BE2C (cell line): ENCODE data around the gene CPE.
"Not testable (repeated sequence)": the region's sequence is repeated elsewhere in the genome, so short reads cannot be mapped to it uniquely, and the experiment has no call there.

ENCODE experiments used
- DNase-seq: peaks from one replicate; pipeline ENCODE4 v3.0.0-alpha.2; 2020
- H3K27me3 ChIP-seq: fragments of 250-450 bp; sonication (Bioruptor Pico); 2 replicates; pipeline ENCODE4 v1.5.1; 2020; ENCODE audit warnings: mild to moderate bottlenecking
- H3K36me3 ChIP-seq: fragments of 250-450 bp; sonication (Bioruptor Pico); 2 replicates; pipeline ENCODE4 v1.5.1; 2020; ENCODE audit warnings: mild to moderate bottlenecking
- H3K4me1 ChIP-seq: fragments of 250-450 bp; sonication (Bioruptor Pico); 2 replicates; pipeline ENCODE4 v1.5.1; 2020
- H3K4me3 ChIP-seq: 2 replicates; pipeline ENCODE4 v1.5.1; 2011; ENCODE audit warnings: low read depth, low read length
- H3K9me3 ChIP-seq: fragments of 250-450 bp; sonication (Bioruptor Pico); 2 replicates; pipeline ENCODE4 v1.5.1; 2020
- TF ChIP-seq, protein P1 (sequence below): IDR thresholded peaks from 2 replicates; pipeline ENCODE4 v1.5.1; 2012; ENCODE audit warnings: mild to moderate bottlenecking, low read depth, low read length

CPE gene

DNA sequence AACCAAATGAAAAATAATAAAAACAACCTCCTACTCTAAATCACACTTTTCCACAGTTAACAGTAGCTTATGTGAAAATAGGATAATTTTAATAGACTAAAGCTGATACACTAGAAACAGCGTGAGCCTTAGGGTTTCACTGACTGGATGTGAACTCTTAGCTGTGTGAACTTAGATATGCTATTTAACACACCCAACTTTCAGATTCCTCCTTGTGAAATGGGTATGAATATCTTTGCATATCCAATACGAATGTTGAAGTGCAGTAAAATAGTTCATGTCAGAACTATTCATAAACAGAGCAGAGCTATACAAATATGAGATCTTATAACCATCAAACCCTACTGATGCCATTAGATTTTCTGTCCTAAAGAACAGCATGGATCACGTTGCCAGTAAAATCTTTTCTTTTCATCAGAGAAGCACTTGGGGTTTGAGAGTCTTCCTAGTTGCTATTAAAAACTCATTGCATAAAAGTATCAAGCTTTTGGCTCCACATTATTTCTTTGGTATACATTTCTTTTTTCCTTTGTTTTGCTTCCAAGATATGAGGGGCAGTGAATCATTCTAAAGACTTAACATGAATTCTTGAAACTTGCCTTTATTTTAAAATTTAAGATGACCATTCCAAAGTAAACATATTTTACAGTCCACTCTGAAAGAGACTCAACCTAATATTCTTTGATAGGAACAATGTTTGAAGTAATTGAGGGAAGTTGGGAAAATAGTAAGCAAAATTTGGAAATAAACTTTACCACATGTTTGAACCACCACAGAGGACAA lies 102.4 kb downstream of the CPE start:
- Histone ChIP-seq H3K9me3 (no peaks in the 10 kb centered on the region), H3K27me3 (no peaks in the 10 kb centered on the region), H3K36me3 (no peaks in the 10 kb centered on the region), H3K4me3 (no peak overlapping the region), H3K4me1 (no peaks in the 10 kb centered on the region)
- TF ChIP-seq, protein P1, sequence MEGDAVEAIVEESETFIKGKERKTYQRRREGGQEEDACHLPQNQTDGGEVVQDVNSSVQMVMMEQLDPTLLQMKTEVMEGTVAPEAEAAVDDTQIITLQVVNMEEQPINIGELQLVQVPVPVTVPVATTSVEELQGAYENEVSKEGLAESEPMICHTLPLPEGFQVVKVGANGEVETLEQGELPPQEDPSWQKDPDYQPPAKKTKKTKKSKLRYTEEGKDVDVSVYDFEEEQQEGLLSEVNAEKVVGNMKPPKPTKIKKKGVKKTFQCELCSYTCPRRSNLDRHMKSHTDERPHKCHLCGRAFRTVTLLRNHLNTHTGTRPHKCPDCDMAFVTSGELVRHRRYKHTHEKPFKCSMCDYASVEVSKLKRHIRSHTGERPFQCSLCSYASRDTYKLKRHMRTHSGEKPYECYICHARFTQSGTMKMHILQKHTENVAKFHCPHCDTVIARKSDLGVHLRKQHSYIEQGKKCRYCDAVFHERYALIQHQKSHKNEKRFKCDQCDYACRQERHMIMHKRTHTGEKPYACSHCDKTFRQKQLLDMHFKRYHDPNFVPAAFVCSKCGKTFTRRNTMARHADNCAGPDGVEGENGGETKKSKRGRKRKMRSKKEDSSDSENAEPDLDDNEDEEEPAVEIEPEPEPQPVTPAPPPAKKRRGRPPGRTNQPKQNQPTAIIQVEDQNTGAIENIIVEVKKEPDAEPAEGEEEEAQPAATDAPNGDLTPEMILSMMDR = no peak
- DNase-seq = no peak

DNA sequence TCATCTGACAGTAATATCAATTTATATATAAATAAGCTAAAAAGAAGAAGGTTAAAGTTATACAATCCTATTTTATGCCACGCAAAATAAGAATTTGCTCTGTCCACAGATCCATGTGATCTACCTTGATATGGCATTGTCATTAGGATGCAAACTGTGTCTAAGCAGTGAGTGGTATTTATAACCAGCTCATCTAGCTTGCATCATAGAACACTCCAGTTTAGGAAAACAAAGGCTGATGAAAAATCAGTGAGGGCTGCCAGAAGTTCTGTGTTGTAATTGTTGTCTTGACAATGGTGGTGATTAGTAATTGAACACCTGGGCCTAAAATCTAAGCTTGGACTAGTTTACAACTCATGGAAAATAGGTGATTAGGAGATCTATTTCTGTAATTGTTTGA lies 111.0 kb downstream of the CPE start:
- Histone ChIP-seq H3K4me1 (no peaks in the 10 kb centered on the region), H3K27me3 (no peaks in the 10 kb centered on the region; the same call in 1 of the 2 replicates), H3K36me3 (no peaks in the 10 kb centered on the region), H3K9me3 (no peaks in the 10 kb centered on the region), H3K4me3 (no peak overlapping the region)
- TF ChIP-seq, protein P1 = no peak
- DNase-seq = no peak

GRCh38 chr4:165492583-165492982 lies 113.8 kb downstream of the CPE start:
- not testable (repeated sequence) for H3K27me3 ChIP-seq, H3K4me3 ChIP-seq, H3K4me1 ChIP-seq, H3K9me3 ChIP-seq, H3K36me3 ChIP-seq, DNase-seq

GRCh38 chr4:165493359-165493758 lies 114.6 kb downstream of the CPE start:
- H3K27me3 ChIP-seq = no peaks in the 10 kb centered on the region; the same call in 1 of the 2 replicates
- DNase-seq = peak; percentile 71
- TF ChIP-seq, protein P1 = peak; percentile 79
- H3K9me3 ChIP-seq = no peaks in the 10 kb centered on the region
- H3K4me1 ChIP-seq = no peaks in the 10 kb centered on the region
- no peaks in the 10 kb centered on the region for H3K36me3 ChIP-seq
- H3K4me3 ChIP-seq = no peak overlapping the region

DNA sequence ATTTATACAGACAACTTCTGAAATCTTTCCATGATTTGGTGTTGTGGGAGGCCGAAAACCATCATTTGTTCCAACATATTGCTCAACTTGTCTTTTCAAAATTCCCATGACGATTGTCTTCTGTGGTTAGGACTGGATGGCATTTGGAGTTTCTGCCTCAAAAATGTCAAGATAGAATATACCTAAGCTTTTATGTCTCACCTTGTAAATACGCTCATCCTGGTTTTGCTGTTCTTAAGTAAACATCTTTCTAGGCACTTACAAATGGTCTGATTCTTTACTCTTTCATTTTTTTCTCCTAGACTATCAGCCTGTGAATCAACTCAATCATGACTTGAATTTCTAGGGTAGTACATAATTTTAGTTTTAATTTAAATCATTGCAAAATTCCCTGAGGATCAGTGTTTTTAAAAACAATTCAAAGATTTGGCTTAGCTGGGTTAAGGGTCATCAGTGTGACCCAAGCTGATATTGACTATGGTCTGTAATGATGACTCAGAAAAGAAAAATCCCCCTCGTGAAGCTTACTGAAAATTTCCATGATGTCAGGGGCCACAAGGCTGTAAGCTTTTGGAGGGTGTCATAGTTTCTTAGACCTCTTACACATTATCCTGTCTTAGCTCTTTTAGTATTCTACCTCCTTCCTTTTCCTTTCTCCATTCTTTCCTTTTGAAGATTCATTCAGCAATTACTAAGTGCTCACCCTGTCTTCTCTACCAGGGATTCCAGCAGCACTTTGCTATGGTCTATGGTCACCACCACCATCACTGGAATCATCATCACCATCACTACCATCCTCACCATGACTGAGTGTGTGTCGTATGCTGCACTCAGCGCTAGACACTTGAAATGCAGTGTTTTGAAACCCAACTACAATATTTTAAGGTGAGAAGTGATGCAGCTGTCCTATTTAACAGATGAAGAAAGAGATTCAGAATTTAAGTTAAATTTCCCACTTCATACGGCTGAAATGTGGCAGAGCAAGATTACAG lies 124.4 kb downstream of the CPE start:
- DNase-seq = no peak
- no peak overlapping the region for H3K4me3 ChIP-seq
- TF ChIP-seq, protein P1 = no peak
- H3K9me3 ChIP-seq = no peaks in the 10 kb centered on the region
- H3K36me3 ChIP-seq = no peaks in the 10 kb centered on the region
- H3K27me3 ChIP-seq = no peaks in the 10 kb centered on the region
- no peaks in the 10 kb centered on the region for H3K4me1 ChIP-seq

GRCh38 chr4:165504184-165504583 lies 125.4 kb downstream of the CPE start:
- TF ChIP-seq, protein P1 = no peak
- no peaks in the 10 kb centered on the region for H3K9me3 ChIP-seq
- no peaks in the 10 kb centered on the region for H3K36me3 ChIP-seq
- H3K4me1 ChIP-seq = no peaks in the 10 kb centered on the region
- no peaks in the 10 kb centered on the region for H3K27me3 ChIP-seq
- no peak for DNase-seq
- no peak overlapping the region for H3K4me3 ChIP-seq
